NK-92 (cell line): ENCODE results near the gene ALKBH5.

ENCODE experiments used
- DNase-seq: peaks from one replicate; lab custom pipeline; 2025; ENCODE audit not compliant: unreplicated experiment; lab: John Stamatoyannopoulos, UW

Gene ALKBH5

DNA sequence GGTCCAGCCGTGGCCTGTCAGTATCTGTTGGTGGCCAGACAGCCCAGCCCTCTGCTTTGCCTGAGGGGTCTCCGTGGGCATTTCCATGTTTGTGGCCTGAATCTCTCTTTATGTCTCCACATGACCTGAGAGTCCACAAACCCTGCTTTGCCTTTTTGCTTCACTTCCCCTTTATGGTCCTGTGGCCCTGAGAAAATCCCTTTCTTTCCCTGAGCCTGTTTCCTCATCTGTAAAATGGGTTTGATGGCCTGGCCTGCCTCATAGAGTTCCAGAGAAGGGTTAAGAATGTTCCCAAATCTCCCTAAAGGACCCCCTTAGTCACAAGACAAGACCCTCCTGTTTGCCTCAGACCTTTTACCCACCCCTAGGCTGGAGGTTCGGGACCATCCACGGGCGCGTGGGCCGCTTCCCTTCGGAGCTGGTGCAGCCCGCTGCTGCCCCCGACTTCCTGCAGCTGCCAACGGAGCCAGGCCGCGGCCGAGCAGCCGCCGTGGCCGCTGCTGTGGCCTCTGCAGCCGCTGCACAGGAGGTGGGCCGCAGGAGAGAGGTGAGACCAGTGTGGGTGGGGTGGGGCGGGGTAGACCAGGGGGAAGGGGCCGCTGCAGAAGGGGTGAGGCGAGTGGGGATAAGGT lies 26.2 kb upstream of the ALKBH5 start:
- DNase-seq, result no peak

GRCh38 chr17:18158022-18158600 lies 25.5 kb upstream of the ALKBH5 start:
- DNase-seq, result peak; percentile 44

- no peak for DNase-seq
These were observed 24.0 kb upstream of the ALKBH5 start for GRCh38 chr17:18159551-18160120.

GRCh38 chr17:18160128-18160856 lies 23.3 kb upstream of the ALKBH5 start:
- DNase-seq, result no peak

- no peak for DNase-seq
These were observed 22.2 kb upstream of the ALKBH5 start for GRCh38 chr17:18161207-18162145.

- DNase-seq, result no peak
These were observed 20.1 kb upstream of the ALKBH5 start for GRCh38 chr17:18163547-18163946.

DNA sequence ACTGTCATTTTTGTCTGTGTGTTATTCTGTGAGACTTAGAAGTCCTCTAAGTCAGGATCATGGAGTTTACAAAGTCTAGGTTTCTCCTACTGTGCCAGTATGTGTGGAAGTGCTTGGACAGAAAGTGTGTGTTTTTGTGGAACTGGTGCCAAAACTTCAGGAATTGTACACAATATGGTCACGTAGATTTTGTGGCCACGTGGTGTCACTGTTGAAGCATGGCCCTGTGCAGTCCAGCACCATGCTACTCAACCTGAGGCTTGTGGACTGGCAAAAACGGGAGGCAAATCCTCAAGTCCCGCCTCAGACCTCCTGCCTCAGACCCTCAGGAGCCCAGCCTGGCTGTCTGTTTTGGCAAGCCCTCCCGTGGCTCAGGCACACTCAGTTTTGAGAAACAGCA lies 16.7 kb upstream of the ALKBH5 start:
- no peak for DNase-seq

- no peak for DNase-seq
These were observed 16.2 kb upstream of the ALKBH5 start for GRCh38 chr17:18167421-18167820.

DNA sequence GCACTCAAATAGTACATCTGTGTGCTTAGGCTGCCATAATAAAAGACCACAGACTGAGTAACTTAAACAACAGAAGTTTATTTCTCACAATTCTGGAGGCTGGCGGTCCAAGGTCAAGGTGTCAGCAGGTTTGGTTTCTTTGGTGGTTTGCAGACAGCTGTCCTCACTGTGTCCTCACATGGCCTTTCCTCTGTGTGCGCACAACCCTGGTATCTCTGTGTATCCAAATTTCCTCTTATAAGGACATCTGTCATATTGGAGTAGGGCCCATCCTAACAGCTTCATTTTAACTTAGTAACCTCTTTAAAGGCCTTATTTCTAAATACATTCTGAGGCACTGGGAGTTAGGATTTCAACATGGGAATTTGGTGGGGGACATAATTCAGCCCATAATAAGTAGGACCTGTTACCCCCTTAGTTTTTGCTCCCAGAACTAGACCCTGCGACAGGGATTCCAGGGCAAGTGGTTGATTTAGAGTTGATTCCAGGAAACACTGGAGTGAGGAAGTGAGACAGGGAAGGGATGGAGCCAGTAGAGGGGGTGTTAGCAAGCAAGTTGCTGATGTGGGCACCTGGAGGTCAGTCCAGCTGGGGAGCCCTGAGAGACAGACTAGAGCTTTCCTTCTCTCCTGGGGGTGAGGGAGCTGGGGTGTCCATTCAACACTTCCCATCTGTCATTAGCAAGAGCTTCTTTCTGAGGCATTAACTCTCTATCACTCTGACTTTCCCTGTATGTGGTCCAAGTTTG lies 10.9 kb upstream of the ALKBH5 start:
- DNase-seq, result no peak

GRCh38 chr17:18173740-18174139 lies 9.9 kb upstream of the ALKBH5 start:
- DNase-seq, result no peak

DNA sequence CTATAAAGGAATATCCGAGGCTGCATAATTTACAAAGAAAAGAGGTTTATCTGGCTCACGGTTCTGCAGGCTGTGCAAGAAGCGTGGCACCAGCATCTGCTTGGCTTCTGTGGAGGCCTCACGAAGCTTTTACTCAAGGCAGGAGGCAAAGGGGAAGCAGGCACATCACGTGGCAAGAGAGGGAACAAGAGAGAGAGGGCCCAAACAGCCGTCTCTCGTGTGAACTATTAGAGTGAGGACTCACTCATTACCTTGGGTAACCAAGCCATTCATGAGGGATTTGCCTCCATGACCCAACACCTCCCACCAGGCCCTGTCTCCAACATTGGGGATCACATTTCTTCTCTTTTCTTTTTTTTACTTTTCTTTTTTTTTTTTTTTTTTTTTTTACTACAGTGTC lies 7.5 kb upstream of the ALKBH5 start:
- DNase-seq, result no peak

GRCh38 chr17:18177133-18177532 lies 6.5 kb upstream of the ALKBH5 start:
- no peak for DNase-seq

GRCh38 chr17:18177722-18178121 lies 5.9 kb upstream of the ALKBH5 start:
- DNase-seq, result no peak

DNA sequence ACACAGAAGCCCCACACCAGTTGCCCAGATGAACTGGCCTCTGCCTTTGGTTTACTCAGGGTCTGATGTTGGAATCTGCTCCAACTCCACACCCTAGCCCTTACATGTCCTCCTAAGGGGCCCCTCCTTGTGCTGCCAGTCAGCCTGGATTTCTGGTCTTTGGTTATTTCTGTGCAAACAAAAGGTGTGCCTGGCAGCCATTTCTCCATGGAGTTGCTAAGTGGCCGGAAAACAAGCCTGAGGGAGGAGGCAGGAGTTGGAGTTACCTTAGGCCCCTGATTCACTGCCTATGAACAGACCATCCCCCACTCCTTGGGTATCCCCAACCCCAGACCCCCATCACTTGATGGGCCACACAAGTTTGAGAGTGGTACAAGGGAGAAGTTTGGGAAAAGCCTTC lies 4.4 kb upstream of the ALKBH5 start:
- no peak for DNase-seq

GRCh38 chr17:18179804-18180203 lies 3.8 kb upstream of the ALKBH5 start:
- no peak for DNase-seq

DNA sequence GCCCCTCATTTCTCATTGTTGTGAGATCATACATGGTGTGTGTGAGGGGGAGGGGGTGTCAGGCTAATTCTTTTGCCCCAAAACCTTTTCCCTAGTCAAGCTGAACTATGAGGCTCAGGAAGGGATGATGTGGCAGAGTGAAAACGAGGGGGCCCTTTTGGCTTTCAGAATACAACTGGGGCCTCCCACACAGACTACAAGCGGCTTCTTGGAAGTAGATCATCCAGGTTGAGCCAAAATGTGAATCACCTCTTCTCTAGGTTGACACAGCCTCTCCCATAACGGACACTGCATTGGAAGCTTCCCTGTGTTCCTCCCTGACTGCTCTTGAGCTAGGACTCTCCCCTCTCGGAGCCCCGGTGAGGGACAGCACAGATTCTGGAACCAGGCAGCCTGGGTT lies 2.3 kb upstream of the ALKBH5 start:
- DNase-seq, result no peak

GRCh38 chr17:18182110-18182977 lies 1.3 kb upstream of the ALKBH5 start:
- no peak for DNase-seq

DNA sequence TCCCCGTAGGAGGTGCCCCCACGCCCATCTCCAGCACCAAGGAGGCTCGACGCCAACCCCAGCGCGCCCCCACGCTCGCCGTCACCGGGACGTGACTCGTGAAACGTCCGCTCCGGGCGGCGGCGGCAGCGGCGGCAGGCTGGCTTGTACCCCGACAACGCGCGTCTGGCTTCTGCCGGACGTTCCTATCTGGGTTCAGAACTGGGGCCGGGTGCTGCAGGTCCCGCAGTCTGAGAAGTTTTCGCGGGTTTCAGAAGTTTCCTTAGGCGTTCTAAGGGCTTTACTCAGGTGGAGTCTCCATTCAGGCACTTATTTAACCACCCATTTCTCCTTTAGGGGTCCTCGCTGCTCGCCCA lies 672 bp upstream of the ALKBH5 start:
- no peak for DNase-seq
